Activated naive CD4-positive, alpha-beta T cell treated with anti-CD3 and anti-CD28 coated beads, Interleukin-2, amount 50 U/mL, for 72 hours (primary cell): Measurements from ENCODE around the gene MYMK. TPM values are rescaled to one million over a fixed set of nuclear protein-coding genes. Genes with fewer than 3 reads are reported as not detected.
A peak's percentile ranks its signal among the peaks of the same experiment; 100 is the strongest.

Experiments used
- ATAC-seq, 2 donors: fragments of 150-1000 bp; cut with Tn5 transposase; 2 replicates each; pipeline ENCODE4 v1.10.0; 2021; ENCODE audit warnings: mild to moderate bottlenecking in 2 of 2, moderate library complexity in 2 of 2
- DNase-seq, 2 donors: peaks; one replicate each; pipeline ENCODE4 v3.0.0; 2021 to 2022; ENCODE audit warnings: low spot score in 2 of 2
- H3K27ac Mint-ChIP-seq, 2 donors: one replicate each; pipeline ENCODE4 v1.8.0; 2022; ENCODE audit warnings: mild to moderate bottlenecking in 2 of 2, mixed read lengths in 2 of 2
- H3K36me3 Mint-ChIP-seq, 2 donors: one replicate each; pipeline ENCODE4 v1.8.0; 2022; ENCODE audit warnings: mixed read lengths in 2 of 2
- H3K9me3 Mint-ChIP-seq, 2 donors: one replicate each; pipeline ENCODE4 v1.8.0; 2022; ENCODE audit warnings: mixed read lengths in 2 of 2
- total RNA-seq, 2 donors: library from RNA; stranded (reverse); gene quantifications; one replicate each; pipeline ENCODE4 v1.2.3, GENCODE V29; 2022

The MYMK gene
- total RNA-seq, 2 donors from 2014 or later: not detected

DNA sequence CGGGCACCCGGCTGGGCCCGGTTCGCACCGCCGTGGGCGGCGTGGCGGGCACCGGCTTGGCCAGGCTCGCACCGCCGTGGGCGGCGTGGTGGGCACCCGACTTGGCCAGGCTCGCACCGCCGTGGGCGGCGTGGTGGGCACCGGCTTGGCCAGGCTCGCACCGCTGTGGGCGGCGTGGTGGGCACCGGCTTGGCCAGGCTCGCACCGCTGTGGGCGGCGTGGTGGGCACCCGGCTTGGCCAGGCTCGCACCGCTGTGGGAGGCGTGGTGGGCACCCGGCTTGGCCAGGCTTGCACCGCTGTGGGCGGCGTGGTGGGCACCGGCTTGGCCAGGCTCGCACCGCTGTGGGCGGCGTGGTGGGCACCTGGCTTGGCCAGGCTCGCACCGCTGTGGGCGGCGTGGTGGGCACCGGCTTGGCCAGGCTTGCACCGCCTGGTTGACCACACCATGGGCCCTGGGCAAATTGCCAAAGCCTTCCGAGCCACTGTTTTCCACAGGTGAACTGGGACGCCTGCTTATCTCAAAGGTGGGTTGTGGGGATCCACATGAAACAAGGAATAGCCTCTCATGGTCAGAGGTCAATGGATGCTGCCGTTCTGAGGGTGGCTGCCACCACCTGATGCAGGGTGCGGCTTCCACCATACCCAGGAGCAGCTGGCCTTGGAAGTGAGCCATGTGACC, 38.0 kb upstream of the MYMK start:
- H3K36me3 Mint-ChIP-seq: no peaks in the 10 kb centered on the region
- ATAC-seq: no peak
- no peak for DNase-seq
- H3K27ac Mint-ChIP-seq: no peak overlapping the region
- H3K9me3 Mint-ChIP-seq: no peaks in the 10 kb centered on the region

GRCh38 chr9:133561976-133562554, 37.3 kb upstream of the MYMK start:
- H3K36me3 Mint-ChIP-seq: no peaks in the 10 kb centered on the region
- no peak overlapping the region for H3K27ac Mint-ChIP-seq
- no peaks in the 10 kb centered on the region for H3K9me3 Mint-ChIP-seq
- DNase-seq: no peak
- no peak for ATAC-seq

DNA sequence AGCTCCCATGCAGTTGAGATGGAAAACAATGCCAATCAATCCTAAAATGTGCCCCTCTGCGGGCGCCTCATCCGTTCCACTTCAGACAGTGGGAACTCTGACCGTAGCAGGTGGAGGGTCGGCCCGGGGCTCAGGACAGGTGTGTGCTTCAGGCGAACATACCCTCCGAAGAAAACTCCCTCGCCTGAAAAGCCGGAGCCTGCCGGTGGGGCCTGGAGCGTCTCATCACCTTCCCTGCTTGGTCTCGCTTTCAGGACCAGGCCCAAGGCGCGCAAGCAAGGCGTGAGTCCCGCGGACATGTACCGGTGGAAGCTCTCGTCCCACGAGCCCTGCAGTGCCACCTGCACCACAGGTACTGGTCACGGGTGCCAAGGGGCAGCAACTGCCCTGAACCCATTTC, 36.2 kb upstream of the MYMK start:
- ATAC-seq (no peak), DNase-seq (no peak)
- no peaks in the 10 kb centered on the region for H3K9me3 Mint-ChIP-seq
- no peak overlapping the region for H3K27ac Mint-ChIP-seq
- no peaks in the 10 kb centered on the region for H3K36me3 Mint-ChIP-seq

DNA sequence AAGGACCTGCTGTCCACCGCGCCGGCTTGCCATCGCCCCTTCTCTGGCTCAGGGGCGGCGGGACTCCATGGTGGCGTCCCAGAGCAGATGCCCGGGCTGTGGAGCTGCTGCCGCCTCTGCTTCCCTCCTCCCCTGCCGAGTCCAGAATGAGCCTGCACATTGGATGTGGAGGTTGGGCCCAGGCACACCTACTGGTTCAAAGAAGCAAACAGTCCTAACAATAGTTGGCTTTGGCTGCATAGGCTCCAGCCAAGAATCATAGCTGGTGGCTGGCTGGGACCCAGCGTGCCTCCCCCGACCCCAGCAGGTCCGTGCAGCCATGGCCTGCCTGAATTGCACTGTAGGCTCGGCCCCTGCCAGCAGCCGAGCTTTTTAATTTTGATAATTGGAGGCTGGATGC, 35.6 kb upstream of the MYMK start:
- H3K9me3 Mint-ChIP-seq: no peaks in the 10 kb centered on the region
- H3K36me3 Mint-ChIP-seq: no peaks in the 10 kb centered on the region
- H3K27ac Mint-ChIP-seq: no peak overlapping the region
- no peak for ATAC-seq
- DNase-seq: no peak

- Mint-ChIP-seq H3K27ac (no peak overlapping the region), H3K9me3 (no peaks in the 10 kb centered on the region), H3K36me3 (no peaks in the 10 kb centered on the region)
- DNase-seq: no peak
- ATAC-seq: peak; percentile 49 to 79
These were observed 33.7 kb upstream of the MYMK start for GRCh38 chr9:133558191-133559126.

GRCh38 chr9:133557581-133557980, 32.8 kb upstream of the MYMK start:
- Mint-ChIP-seq H3K9me3 (no peaks in the 10 kb centered on the region), H3K27ac (no peak overlapping the region), H3K36me3 (no peaks in the 10 kb centered on the region)
- ATAC-seq (no peak), DNase-seq (no peak)

GRCh38 chr9:133556354-133556753, 31.6 kb upstream of the MYMK start:
- no peak for DNase-seq
- Mint-ChIP-seq H3K9me3 (no peaks in the 10 kb centered on the region), H3K27ac (no peak overlapping the region), H3K36me3 (no peaks in the 10 kb centered on the region)
- ATAC-seq: no peak

- Mint-ChIP-seq H3K27ac (no peak overlapping the region), H3K9me3 (no peaks in the 10 kb centered on the region), H3K36me3 (no peaks in the 10 kb centered on the region)
- ATAC-seq (no peak), DNase-seq (no peak)
These were observed 30.0 kb upstream of the MYMK start for GRCh38 chr9:133554729-133555128.

DNA sequence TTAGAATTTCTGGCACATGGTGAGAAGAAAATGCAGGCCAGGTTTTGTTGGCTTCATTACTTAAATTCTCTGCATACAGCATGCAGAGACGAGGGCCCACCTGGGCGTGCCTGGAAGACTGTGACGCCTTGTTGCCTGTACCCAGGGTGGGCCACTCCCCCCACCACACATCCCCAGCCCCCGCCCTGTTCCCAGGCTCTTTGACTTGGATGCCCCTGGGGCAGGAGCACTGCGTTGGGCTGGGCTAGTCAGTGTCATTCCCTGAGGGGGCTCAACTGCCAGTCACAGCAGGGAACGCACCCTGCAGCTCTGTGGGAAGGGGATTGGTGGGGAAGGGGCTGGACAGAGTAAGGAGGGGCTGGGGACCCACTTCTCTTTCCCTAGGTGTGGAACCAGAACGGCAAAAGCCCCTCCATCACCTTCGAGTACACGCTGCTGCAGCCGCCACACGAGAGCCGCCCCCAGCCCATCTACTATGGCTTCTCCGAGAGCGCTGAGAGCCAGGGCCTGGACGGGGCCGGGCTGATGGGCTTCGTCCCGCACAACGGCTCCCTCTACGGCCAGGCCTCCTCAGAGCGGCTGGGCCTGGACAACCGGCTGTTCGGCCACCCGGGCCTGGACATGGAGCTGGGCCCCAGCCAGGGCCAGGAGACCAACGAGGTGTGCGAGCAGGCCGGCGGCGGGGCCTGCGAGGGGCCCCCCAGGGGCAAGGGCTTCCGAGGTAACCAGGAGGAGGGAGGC, 29.4 kb upstream of the MYMK start:
- ATAC-seq (no peak), DNase-seq (no peak)
- Mint-ChIP-seq H3K36me3 (no peaks in the 10 kb centered on the region), H3K27ac (no peak overlapping the region), H3K9me3 (no peaks in the 10 kb centered on the region)

- no peak for DNase-seq
- no peaks in the 10 kb centered on the region for H3K9me3 Mint-ChIP-seq
These were observed 28.4 kb upstream of the MYMK start for GRCh38 chr9:133553123-133553522.

DNA sequence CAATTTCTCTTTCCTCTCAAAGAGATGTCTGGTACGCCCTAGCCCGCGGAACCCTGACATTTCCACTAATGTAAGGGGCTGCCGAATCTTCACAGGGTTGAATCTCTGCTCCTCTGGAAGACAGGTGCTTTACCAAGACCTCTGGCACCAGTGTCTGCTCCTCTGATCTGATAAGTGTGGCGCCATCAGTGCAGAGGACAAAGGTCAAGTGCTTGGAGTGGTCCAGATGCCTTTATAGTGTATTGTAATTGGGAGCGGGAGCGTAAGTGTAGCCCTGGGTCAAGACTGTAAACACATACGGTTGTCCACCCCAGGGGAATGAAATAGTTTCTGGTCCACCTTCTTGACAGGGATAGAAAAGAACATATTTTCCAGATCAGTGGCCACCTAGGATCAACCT, 27.5 kb upstream of the MYMK start:
- Mint-ChIP-seq H3K27ac (no peak overlapping the region), H3K36me3 (no peaks in the 10 kb centered on the region), H3K9me3 (no peaks in the 10 kb centered on the region)
- DNase-seq (no peak), ATAC-seq (no peak)

More at GRCh38 chr9:133553123-133553522, 28.4 kb upstream of the MYMK start:
- no peak for ATAC-seq
- Mint-ChIP-seq H3K27ac (no peak overlapping the region), H3K36me3 (no peaks in the 10 kb centered on the region)

- Mint-ChIP-seq H3K36me3 (no peaks in the 10 kb centered on the region), H3K27ac (no peak overlapping the region), H3K9me3 (no peaks in the 10 kb centered on the region)
- DNase-seq (no peak), ATAC-seq (no peak)
These were observed 26.7 kb upstream of the MYMK start for GRCh38 chr9:133551446-133551845.

DNA sequence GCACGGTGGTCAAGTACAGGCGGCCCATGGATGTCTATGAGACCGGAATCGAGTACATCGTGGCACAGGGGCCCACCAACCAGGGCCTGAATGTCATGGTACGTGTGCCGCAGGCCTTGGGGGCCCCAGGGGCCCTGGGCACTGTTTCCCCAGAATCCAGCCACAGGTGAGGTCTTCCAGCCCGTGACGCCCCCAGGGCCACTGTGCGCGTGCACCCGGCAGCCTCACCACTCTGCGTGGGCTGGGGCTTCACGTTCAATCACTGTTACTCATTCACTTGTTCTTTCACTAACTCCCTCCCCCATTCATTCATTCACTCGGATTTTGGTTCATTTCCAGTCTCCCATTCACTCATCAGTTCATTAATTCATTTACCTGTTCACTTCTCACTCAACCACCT, 22.4 kb upstream of the MYMK start:
- Mint-ChIP-seq H3K36me3 (no peaks in the 10 kb centered on the region), H3K27ac (no peak overlapping the region), H3K9me3 (no peaks in the 10 kb centered on the region)
- DNase-seq: no peak
- ATAC-seq: no peak

- no peaks in the 10 kb centered on the region for H3K9me3 Mint-ChIP-seq
- no peaks in the 10 kb centered on the region for H3K36me3 Mint-ChIP-seq
- DNase-seq (no peak), ATAC-seq (no peak)
- H3K27ac Mint-ChIP-seq: no peak overlapping the region
These were observed 21.5 kb upstream of the MYMK start for GRCh38 chr9:133546287-133546680.

DNA sequence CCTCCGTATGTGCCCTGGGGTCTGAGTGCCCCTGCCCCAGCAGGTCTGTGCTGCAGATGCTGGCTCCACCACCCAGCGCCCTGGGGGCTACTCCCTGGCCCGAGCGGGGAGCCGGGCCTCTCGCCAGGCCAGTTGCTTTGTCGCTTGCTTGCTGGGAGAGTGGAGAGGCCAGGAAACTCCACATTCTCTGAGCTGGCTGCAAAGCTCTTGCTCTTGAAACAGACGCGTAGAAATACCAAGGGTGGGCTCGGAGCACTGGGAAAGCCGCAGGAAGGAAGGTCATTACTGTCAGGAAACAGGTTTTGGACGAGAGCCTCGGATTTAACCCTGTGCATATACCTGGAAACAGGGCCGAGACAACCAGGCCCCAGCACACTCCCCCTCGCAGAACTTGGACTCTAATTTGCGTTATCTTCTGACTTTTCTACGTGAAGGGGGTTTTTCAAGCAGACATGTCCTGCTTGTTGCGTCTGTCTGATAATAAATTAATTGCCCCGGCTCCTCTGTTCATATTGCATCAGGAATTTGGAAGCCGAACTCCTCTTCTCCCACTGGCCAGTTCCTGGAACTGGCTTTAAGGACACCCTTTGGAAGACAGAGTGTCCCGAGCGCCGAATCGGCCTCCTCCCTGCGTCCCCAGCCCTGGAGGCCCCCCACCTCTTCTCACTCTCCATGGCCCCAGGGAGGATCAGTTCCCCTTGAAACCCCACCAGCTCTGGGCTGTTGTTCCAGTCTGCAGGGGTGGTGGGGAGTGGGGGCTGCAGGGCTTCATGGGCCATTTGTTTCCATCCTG, 20.9 kb upstream of the MYMK start:
- ATAC-seq (no peak), DNase-seq (no peak)
- no peaks in the 10 kb centered on the region for H3K36me3 Mint-ChIP-seq
- H3K9me3 Mint-ChIP-seq: no peaks in the 10 kb centered on the region
- H3K27ac Mint-ChIP-seq: no peak overlapping the region

DNA sequence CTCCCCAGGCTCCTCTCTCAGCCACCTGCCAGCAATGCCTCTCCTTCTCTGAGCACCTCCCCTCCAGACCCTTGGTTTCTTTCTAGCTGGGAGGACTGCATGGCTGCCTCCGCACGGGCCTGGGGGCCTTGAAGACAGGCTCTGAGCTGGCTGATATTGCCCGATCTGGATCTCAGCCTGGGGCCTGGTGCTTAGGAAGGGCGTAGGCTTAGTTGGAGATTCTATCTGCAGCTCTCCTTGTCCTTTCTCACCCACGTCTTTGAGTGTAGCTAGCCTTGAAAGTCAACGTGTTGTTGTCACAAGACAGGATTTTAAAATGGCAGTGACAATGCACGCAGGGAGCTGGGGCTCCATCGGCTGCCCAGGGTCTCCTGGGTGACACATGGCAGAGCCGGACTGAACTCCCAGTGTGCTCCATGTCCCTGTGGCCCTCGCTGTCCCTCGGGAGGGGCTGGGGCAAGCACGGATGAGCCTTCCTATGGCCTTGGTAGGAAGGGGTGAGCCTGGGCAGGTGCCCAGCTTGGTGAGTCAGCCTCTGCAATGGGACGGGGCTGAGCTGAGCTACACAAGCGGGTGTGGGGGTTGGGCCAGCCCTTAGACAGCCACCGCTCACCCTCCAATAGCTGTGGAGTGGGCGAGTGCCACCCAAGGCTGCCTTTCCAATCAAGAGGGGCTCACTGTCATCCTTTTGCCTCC, 19.2 kb upstream of the MYMK start:
- no peak for DNase-seq

More for the DNA sequence above, 19.2 kb upstream of the MYMK start:
- Mint-ChIP-seq H3K27ac (no peak overlapping the region), H3K36me3 (no peaks in the 10 kb centered on the region), H3K9me3 (no peaks in the 10 kb centered on the region)
- ATAC-seq: no peak
